GM12892 (cell line): ENCODE measurements around the gene SZT2.

Experiments used
- POLR2A ChIP-seq: IDR thresholded peaks from 2 replicates; pipeline ENCODE4 v1.6.1; 2011; ENCODE audit warnings: low read depth, low read length, control low read depth
- POLR2AphosphoS5 ChIP-seq: IDR thresholded peaks from 2 replicates; pipeline ENCODE4 v1.6.1; 2011; ENCODE audit warnings: low read depth, low read length, control low read depth
- TAF1 ChIP-seq: IDR thresholded peaks from 2 replicates; pipeline ENCODE4 v1.6.1; 2011; ENCODE audit warnings: low read depth, mild to moderate bottlenecking, control low read depth, low read length, borderline replicate concordance

- TF ChIP-seq POLR2AphosphoS5 = no peak
- no peak for TF ChIP-seq POLR2A
- no peak for TF ChIP-seq TAF1
Measured at GRCh38 chr1:43425045-43425444, 35.3 kb downstream of the SZT2 start.
